ENCODE results near the gene AMN.

Gene AMN

GRCh38 chr14:102949801-102950451, 27.5 kb downstream of the AMN start:
- no peak for TF ChIP-seq CTCF (IDR thresholded peaks at IDR 0.05; ENCODE audit: low read depth, low read length)
- DNase-seq (ENCODE audit: extremely low read depth, low read depth): no peak

- TF ChIP-seq CTCF (IDR thresholded peaks at IDR 0.05; ENCODE audit: low read depth, low read length): no peak
- DNase-seq (ENCODE audit: extremely low read depth, low read depth): no peak
Observed at GRCh38 chr14:102951034-102951433, 28.6 kb downstream of the AMN start.

GRCh38 chr14:102951799-102952198, 29.3 kb downstream of the AMN start:
- DNase-seq (ENCODE audit: extremely low read depth, low read depth): no peak
- no peak for TF ChIP-seq CTCF (IDR thresholded peaks at IDR 0.05; ENCODE audit: low read depth, low read length)

- no peak for TF ChIP-seq CTCF (IDR thresholded peaks at IDR 0.05; ENCODE audit: low read depth, low read length)
- DNase-seq (ENCODE audit: extremely low read depth, low read depth): no peak
Observed at GRCh38 chr14:102952276-102952675, 29.8 kb downstream of the AMN start.

- TF ChIP-seq CTCF (IDR thresholded peaks at IDR 0.05; ENCODE audit: low read depth, low read length): no peak
- no peak for DNase-seq (ENCODE audit: extremely low read depth, low read depth)
Observed at GRCh38 chr14:102953100-102953499, 30.6 kb downstream of the AMN start.

- DNase-seq (ENCODE audit: extremely low read depth, low read depth): no peak
- no peak for TF ChIP-seq CTCF (IDR thresholded peaks at IDR 0.05; ENCODE audit: low read depth, low read length)
Observed at GRCh38 chr14:102954081-102954789, 31.8 kb downstream of the AMN start.

GRCh38 chr14:102955636-102956408, 33.4 kb downstream of the AMN start:
- DNase-seq (ENCODE audit: extremely low read depth, low read depth): no peak
- no peak for TF ChIP-seq CTCF (IDR thresholded peaks at IDR 0.05; ENCODE audit: low read depth, low read length)

Measured in AG09319 (cell line).